Measurements from ENCODE around the gene SNAPC2.

Gene SNAPC2

GRCh38 chr19:7965259-7965841 is 45.2 kb downstream of the SNAPC2 start:
- Histone ChIP-seq H3K9me3 (ENCODE audit: control insufficient read depth, low read length) (no peaks in the 10 kb centered on the region), H3K27me3 (ENCODE audit: control insufficient read depth, insufficient read depth, low read length) (no peaks in the 10 kb centered on the region), H3K4me1 (ENCODE audit: control insufficient read depth, insufficient read depth, low read length) (peaks cover 4% of the 10 kb centered on the region), H3K4me3 (ENCODE audit: low read length) (no peak overlapping the region), H3K9ac (ENCODE audit: low read length) (no peak overlapping the region), H3K36me3 (ENCODE audit: control insufficient read depth, insufficient read depth, low read length) (no peaks in the 10 kb centered on the region)

- Histone ChIP-seq H3K9me3 (ENCODE audit: control insufficient read depth, low read length) (no peaks in the 10 kb centered on the region), H3K27me3 (ENCODE audit: control insufficient read depth, insufficient read depth, low read length) (no peaks in the 10 kb centered on the region), H3K9ac (ENCODE audit: low read length) (no peak overlapping the region), H3K4me1 (ENCODE audit: control insufficient read depth, insufficient read depth, low read length) (peaks cover 4% of the 10 kb centered on the region), H3K4me3 (ENCODE audit: low read length) (no peak overlapping the region), H3K36me3 (ENCODE audit: control insufficient read depth, insufficient read depth, low read length) (no peaks in the 10 kb centered on the region)
These were observed 46.0 kb downstream of the SNAPC2 start for GRCh38 chr19:7965921-7966665.

GRCh38 chr19:7968008-7968795 is 48.1 kb downstream of the SNAPC2 start:
- H3K36me3 ChIP-seq (ENCODE audit: control insufficient read depth, insufficient read depth, low read length) = peaks cover 10% of the 10 kb centered on the region

GRCh38 chr19:7968796-7969554 is 48.8 kb downstream of the SNAPC2 start:
- H3K9ac ChIP-seq (ENCODE audit: low read length) = no peak overlapping the region
- no peaks in the 10 kb centered on the region for H3K9me3 ChIP-seq (ENCODE audit: control insufficient read depth, low read length)
- peaks cover 4% of the 10 kb centered on the region for H3K4me1 ChIP-seq (ENCODE audit: control insufficient read depth, insufficient read depth, low read length)
- peaks cover 10% of the 10 kb centered on the region for H3K36me3 ChIP-seq (ENCODE audit: control insufficient read depth, insufficient read depth, low read length)
- H3K27me3 ChIP-seq (ENCODE audit: control insufficient read depth, insufficient read depth, low read length) = no peaks in the 10 kb centered on the region
- H3K4me3 ChIP-seq (ENCODE audit: low read length) = no peak overlapping the region

More at GRCh38 chr19:7968008-7968795, 48.1 kb downstream of the SNAPC2 start:
- Histone ChIP-seq H3K4me1 (ENCODE audit: control insufficient read depth, insufficient read depth, low read length) (peaks cover 4% of the 10 kb centered on the region), H3K4me3 (ENCODE audit: low read length) (no peak overlapping the region), H3K9me3 (ENCODE audit: control insufficient read depth, low read length) (no peaks in the 10 kb centered on the region), H3K9ac (ENCODE audit: low read length) (no peak overlapping the region), H3K27me3 (ENCODE audit: control insufficient read depth, insufficient read depth, low read length) (no peaks in the 10 kb centered on the region)

- Histone ChIP-seq H3K9ac (ENCODE audit: low read length) (no peak overlapping the region), H3K9me3 (ENCODE audit: control insufficient read depth, low read length) (no peaks in the 10 kb centered on the region), H3K27me3 (ENCODE audit: control insufficient read depth, insufficient read depth, low read length) (no peaks in the 10 kb centered on the region), H3K4me1 (ENCODE audit: control insufficient read depth, insufficient read depth, low read length) (peaks cover 4% of the 10 kb centered on the region), H3K36me3 (ENCODE audit: control insufficient read depth, insufficient read depth, low read length) (peaks cover 10% of the 10 kb centered on the region), H3K4me3 (ENCODE audit: low read length) (no peak overlapping the region)
These were observed 49.4 kb downstream of the SNAPC2 start for GRCh38 chr19:7969555-7969939.

GRCh38 chr19:7970716-7971448 is 50.7 kb downstream of the SNAPC2 start:
- peaks cover 4% of the 10 kb centered on the region for H3K4me1 ChIP-seq (ENCODE audit: control insufficient read depth, insufficient read depth, low read length)
- no peaks in the 10 kb centered on the region for H3K9me3 ChIP-seq (ENCODE audit: control insufficient read depth, low read length)
- H3K36me3 ChIP-seq (ENCODE audit: control insufficient read depth, insufficient read depth, low read length) = peaks cover 10% of the 10 kb centered on the region
- H3K4me3 ChIP-seq (ENCODE audit: low read length) = no peak overlapping the region
- no peak overlapping the region for H3K9ac ChIP-seq (ENCODE audit: low read length)
- no peaks in the 10 kb centered on the region for H3K27me3 ChIP-seq (ENCODE audit: control insufficient read depth, insufficient read depth, low read length)

GRCh38 chr19:7971553-7972520 is 51.7 kb downstream of the SNAPC2 start:
- Histone ChIP-seq H3K36me3 (ENCODE audit: control insufficient read depth, insufficient read depth, low read length) (peaks cover 10% of the 10 kb centered on the region), H3K9ac (ENCODE audit: low read length) (no peak overlapping the region), H3K27me3 (ENCODE audit: control insufficient read depth, insufficient read depth, low read length) (no peaks in the 10 kb centered on the region), H3K9me3 (ENCODE audit: control insufficient read depth, low read length) (no peaks in the 10 kb centered on the region), H3K4me3 (ENCODE audit: low read length) (no peak overlapping the region), H3K4me1 (ENCODE audit: control insufficient read depth, insufficient read depth, low read length) (peaks cover 4% of the 10 kb centered on the region)
